ENCODE results near the gene ALLC.

DNA sequence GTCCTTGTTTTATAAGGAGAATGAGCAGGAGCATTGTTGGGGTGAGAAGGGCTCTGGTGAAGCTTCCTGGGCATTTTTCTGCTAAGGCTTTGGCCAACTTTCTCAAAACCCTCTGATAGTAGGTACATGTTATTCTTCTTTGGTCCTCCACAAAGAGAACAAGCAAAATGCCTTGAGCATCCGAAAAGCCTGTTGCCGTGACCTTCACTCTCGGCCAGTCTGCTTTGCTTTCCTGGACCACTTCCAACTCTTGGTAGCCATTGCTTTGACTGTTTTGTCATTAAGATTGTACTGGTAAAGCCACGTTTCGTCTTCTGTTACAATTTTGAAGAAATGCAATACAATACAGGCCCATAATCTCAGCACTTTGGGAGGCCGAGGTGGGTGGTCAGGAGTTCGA lies 27.4 kb upstream of the ALLC start:
- TF ChIP-seq, protein P1, sequence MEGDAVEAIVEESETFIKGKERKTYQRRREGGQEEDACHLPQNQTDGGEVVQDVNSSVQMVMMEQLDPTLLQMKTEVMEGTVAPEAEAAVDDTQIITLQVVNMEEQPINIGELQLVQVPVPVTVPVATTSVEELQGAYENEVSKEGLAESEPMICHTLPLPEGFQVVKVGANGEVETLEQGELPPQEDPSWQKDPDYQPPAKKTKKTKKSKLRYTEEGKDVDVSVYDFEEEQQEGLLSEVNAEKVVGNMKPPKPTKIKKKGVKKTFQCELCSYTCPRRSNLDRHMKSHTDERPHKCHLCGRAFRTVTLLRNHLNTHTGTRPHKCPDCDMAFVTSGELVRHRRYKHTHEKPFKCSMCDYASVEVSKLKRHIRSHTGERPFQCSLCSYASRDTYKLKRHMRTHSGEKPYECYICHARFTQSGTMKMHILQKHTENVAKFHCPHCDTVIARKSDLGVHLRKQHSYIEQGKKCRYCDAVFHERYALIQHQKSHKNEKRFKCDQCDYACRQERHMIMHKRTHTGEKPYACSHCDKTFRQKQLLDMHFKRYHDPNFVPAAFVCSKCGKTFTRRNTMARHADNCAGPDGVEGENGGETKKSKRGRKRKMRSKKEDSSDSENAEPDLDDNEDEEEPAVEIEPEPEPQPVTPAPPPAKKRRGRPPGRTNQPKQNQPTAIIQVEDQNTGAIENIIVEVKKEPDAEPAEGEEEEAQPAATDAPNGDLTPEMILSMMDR (IDR thresholded peaks at IDR 0.05; ENCODE audit: borderline replicate concordance, extremely low read depth, low read length, poor library complexity, severe bottlenecking): no peak
- TF ChIP-seq EZH2 (IDR thresholded peaks at IDR 0.05; ENCODE audit: borderline replicate concordance, low read depth, low read length, severe bottlenecking): no peak
